Neural progenitor cell (in vitro differentiated cells): ENCODE data around the gene SLC6A18.

ENCODE experiments used
- CTCF ChIP-seq: fragments of 200-600 bp; sonication (generic); IDR thresholded peaks from 2 replicates; pipeline ENCODE4 v1.5.1; 2017; ENCODE audit warnings: antibody characterized with exemption, mild to moderate bottlenecking
- EZH2 ChIP-seq: fragments of 200-600 bp; sonication (generic); IDR thresholded peaks from 2 replicates; pipeline ENCODE4 v1.6.1; 2017; ENCODE audit warnings: antibody characterized with exemption, mild to moderate bottlenecking, moderate library complexity
- EZH2phosphoT487 ChIP-seq: fragments of 200-600 bp; sonication (generic); IDR thresholded peaks from 2 replicates; pipeline ENCODE4 v1.6.1; 2017; ENCODE audit warnings: antibody characterized with exemption

- TF ChIP-seq CTCF, result no peak
- no peak for TF ChIP-seq EZH2
- TF ChIP-seq EZH2phosphoT487, result no peak
These were observed 15.7 kb upstream of the SLC6A18 start for GRCh38 chr5:1209489-1209852.
